ENCODE data around the gene CRBN.

DNA sequence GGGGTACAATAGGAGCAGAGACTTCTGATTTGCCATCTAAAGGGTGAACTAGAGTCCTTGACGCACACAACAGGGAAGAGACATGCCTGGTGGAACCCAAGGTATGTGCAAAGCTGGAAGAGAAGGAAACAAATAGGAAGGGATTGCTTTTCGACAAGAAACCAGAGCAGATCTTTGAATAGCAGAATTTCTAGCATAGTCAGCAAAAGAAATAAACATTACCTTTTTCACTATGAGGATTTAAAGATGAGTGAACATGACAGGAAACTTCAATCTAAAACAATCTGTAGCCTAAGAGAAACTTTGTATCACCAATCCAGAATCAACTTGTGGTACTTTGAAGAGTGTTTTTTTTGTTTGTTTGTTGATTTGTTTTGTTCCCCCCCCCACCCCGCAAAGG, 74.2 kb downstream of the CRBN start:
- TF ChIP-seq, protein P1, sequence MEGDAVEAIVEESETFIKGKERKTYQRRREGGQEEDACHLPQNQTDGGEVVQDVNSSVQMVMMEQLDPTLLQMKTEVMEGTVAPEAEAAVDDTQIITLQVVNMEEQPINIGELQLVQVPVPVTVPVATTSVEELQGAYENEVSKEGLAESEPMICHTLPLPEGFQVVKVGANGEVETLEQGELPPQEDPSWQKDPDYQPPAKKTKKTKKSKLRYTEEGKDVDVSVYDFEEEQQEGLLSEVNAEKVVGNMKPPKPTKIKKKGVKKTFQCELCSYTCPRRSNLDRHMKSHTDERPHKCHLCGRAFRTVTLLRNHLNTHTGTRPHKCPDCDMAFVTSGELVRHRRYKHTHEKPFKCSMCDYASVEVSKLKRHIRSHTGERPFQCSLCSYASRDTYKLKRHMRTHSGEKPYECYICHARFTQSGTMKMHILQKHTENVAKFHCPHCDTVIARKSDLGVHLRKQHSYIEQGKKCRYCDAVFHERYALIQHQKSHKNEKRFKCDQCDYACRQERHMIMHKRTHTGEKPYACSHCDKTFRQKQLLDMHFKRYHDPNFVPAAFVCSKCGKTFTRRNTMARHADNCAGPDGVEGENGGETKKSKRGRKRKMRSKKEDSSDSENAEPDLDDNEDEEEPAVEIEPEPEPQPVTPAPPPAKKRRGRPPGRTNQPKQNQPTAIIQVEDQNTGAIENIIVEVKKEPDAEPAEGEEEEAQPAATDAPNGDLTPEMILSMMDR (conservative IDR thresholded peaks at IDR 0.05): no peak
- no peak for TF ChIP-seq ZFX (IDR thresholded peaks at IDR 0.05)
